Caki2 (cell line): ENCODE measurements around the gene OSBPL8. TPM values are rescaled to one million over a fixed set of nuclear protein-coding genes. Genes with fewer than 3 reads are reported as not detected.
A peak's percentile ranks its signal among the peaks of the same experiment; 100 is the strongest.

ENCODE experiments used
- DNase-seq: peaks from one replicate; pipeline ENCODE4 v3.0.0-alpha.2; 2015; ENCODE audit warnings: low read depth
- in situ Hi-C: cut with HindIII; loops from 2 replicates; pipeline ENCODE4 v1.10.0; 2016; ENCODE audit warnings: low sequenced_read_pairs, low pct_unique_long_range_greater_than_20kb, mixed read lengths
- total RNA-seq: library from RNA; depleted of rRNA; stranded (reverse); fragments of >200 nt; shearing (Covaris generic); gene quantifications from 2 replicates; pipeline ENCODE4 v1.2.3, GENCODE V29; 2014; ENCODE audit warnings: low replicate concordance; rRNA removed

The OSBPL8 gene
- 45.1 and 56.1 TPM in 2 replicates for total RNA-seq

DNA sequence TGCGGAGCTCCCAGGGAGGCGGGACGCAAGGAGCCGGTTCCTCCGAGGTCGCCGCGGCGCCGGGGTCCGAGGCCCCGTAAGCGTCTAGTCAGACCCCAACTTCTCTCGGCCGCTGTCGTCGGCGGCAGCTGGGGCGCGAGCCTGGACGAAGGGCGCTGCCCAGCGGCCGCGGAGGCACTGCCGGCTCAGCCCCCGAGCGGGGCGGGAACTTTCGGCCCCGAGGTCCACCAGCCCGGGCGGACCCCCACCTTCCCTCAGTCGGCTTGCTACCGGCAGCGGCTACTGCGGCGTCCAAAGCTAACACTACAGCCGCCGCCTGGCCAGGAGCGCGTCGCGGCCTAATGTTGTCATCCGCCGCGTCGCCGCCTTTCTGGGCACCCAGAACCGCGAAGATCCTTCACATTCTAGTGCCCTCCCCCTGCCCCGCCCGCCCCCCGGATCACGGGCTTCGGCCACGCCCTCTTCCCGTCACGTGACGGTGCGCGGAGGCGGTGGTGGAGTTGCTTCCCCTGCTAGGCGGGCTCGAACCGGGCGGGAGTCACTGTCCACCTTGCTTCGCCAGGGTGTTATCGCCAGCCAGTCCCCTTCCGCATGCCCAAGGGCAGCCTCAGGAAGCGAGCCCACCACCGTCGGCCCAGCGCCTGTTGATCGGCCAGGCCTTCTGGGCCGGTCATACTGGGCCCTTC, at the start of gene OSBPL8:
OSBPL8 (minus strand) TSS at position 372 of the 686 bp plus-strand sequence. CDS start 72,220 bp downstream, outside the sequence.
- DNase-seq: peak; percentile 93
- in situ Hi-C loops: no loop called here

- in situ Hi-C loops: no loop called here
- no peak for DNase-seq
Observed at GRCh38 chr12:76608070-76608469, 48.5 kb upstream of the OSBPL8 start.

DNA sequence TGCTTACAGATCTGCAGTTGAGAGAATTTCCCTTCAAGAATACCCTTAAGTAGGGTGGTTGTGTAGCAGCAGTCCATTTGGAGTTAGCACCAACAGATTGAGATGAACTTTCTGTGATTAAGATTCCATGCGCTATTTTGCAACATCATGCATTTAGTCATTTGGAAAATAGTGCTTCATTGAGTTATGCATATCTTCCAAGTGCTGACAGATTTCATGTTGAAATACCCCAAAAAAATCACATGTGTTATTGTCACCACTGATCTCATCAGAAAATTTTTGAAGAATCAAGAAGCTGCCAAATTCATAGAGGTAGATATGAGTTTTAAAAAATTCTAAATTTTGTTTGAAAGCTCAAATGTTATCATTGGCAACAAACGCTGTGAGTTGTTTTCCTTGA, 35.5 kb upstream of the OSBPL8 start:
- no peak for DNase-seq
- in situ Hi-C loops: no loop called here

DNA sequence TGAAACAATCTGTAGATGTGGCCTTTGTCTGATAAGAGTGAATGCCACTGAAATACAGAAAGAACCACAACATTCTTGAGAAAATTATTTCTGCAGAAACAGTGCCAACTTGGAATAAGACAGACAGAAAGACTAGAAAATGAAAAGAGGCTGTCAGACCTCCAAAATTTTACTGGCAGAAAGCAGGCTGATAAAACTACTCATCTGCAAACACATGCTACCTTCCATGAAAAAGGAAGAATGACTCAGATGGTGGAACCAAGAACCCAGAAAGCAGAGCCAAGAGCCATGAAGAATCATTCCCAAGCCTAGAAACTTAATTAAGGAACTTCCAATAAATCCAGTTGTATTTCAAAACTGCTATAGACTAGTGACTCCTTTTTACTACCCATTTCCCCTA, 31.9 kb upstream of the OSBPL8 start:
- DNase-seq: no peak
- in situ Hi-C loops: no loop called here

GRCh38 chr12:76590131-76590530, 30.6 kb upstream of the OSBPL8 start:
- in situ Hi-C loops: no loop called here
- DNase-seq: no peak

DNA sequence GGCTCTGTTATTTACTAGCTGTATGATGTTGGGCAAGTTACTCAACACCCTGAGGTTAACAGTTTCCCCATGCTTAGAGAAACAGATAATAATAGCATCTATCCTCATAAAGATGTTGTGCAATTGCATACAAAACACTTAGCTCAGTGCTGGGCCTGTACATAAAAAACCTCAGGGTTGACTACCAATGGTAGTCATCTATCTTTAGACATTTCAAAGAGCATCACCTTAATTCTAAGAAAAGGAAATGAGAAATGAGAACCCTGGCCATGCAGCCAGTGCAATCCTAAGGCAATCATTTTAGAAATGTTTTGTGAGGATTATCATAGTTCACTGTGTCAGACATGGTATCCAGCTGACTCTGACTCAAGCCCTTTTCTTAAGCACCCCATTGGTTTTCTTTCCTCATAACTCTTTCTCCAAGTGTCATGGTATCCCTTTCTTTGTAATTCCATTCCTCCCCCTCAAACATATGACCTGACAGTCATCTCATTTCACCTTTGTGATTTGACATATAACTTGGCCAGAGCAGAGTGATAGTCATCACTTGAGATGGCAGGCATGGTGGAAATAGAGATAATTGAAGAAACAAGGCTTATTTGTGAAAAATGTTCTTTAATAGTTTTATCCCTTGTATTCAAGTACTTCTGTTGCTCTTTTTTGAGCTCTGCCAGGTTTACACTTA, 29.5 kb upstream of the OSBPL8 start:
- no peak for DNase-seq
- in situ Hi-C loops: no loop called here

- DNase-seq: no peak
- in situ Hi-C loops: no loop called here
Observed at GRCh38 chr12:76587428-76588178, 28.0 kb upstream of the OSBPL8 start.

- DNase-seq: peak; percentile 51
- in situ Hi-C loops: no loop called here
Observed at GRCh38 chr12:76586764-76587395, 27.3 kb upstream of the OSBPL8 start.

DNA sequence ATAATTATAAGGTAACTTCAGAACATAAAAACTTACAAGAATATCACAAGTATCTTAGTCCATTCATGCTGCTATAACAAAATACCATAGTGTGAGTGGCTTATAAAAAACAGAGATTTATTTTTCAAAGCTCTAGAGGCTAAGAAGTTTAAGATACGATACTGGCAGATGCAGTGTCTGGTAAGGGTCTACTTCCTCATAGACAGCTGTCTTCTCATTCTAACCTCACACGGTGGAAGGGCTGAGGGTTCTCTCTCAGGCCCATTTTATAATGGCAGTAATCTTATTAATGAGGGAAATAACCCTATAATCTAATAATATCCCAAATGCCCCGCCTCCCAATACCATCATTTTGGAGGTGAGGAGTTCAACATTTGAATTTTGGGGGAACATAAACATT, 23.7 kb upstream of the OSBPL8 start:
- in situ Hi-C loops: no loop called here
- no peak for DNase-seq

GRCh38 chr12:76573840-76574373, 14.3 kb upstream of the OSBPL8 start:
- in situ Hi-C loops: no loop called here
- no peak for DNase-seq

GRCh38 chr12:76571256-76571655, 11.7 kb upstream of the OSBPL8 start:
- no peak for DNase-seq
- in situ Hi-C loops: no loop called here

GRCh38 chr12:76569685-76570604, 10.4 kb upstream of the OSBPL8 start:
- DNase-seq: no peak
- in situ Hi-C loops: no loop called here

DNA sequence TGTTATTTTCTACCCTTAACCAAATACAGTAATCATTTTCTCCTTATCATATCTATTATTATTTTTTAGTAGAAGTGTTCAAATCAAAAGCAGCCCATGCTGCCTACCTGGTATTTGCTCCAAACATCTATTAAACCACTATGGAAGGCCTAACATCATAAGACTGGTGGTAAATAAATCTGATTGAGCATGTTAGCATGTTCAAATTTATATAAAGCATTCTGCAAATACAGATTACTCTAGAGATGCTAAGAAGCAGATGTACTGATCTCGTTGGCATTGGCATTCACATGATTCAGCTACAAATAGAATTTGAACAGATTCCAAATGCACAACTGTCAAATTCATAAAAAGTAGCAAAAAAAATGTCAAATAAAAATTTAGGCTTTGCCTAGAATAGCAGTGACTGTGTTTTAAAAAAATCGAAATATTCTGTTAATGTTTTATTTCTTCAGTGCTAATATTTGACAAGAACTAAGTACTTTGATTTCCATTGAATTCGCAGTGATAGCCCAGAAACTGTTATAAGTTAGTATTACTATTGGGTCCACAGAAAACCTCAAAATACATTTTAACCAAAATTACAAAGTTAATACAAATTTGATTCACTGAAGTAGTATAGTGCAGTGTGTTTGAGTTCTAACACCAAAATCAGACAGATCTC, 9.4 kb upstream of the OSBPL8 start:
- in situ Hi-C loops: no loop called here
- no peak for DNase-seq

DNA sequence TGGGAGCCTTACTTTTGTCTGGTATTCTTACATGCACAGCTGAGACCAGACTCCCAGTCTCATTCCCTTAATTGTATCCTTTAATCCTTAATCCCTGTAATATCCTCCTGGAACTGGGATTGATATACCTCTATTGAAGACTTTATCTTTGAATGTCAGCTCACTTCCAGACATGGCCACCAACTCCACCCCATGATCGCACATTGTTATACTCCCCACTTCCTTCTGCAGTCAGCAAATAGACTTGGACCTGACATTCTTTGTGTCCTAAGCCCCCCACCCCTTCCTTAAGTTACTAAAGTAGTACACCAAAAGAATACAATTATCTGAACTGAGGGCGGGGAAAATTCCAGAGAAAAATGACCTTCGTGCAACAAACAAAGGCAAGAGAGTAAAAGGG, 8.6 kb upstream of the OSBPL8 start:
- DNase-seq: no peak
- in situ Hi-C loops: no loop called here

GRCh38 chr12:76563061-76563460, 3.5 kb upstream of the OSBPL8 start:
- DNase-seq: no peak
- in situ Hi-C loops: no loop called here

GRCh38 chr12:76562130-76562529, 2.6 kb upstream of the OSBPL8 start:
- in situ Hi-C loops: no loop called here
- no peak for DNase-seq

- no peak for DNase-seq
- in situ Hi-C loops: no loop called here
Observed at GRCh38 chr12:76560086-76560491, 518 bp upstream of the OSBPL8 start.
